Measurements from ENCODE around the gene CCDC121.

DNA sequence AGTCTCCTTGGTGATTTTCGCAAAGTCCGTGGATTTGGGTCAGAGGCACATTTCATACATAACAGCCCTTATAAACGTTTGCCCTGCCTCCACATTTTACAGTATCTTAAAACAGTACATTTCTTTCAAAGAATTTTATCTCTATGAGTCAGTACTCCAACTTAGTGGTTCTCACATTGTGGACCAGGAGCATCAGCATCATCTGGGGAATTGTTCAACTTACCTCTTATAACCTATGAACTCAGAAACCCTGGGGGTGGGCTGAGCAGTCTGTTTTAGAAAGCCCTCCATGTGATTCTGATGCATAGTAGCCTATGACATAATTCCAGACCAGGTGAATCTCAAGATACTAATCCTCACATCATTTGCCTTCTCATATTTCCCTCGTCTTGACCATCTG is 22.2 kb upstream of the CCDC121 start:
- TF ChIP-seq, protein P1, sequence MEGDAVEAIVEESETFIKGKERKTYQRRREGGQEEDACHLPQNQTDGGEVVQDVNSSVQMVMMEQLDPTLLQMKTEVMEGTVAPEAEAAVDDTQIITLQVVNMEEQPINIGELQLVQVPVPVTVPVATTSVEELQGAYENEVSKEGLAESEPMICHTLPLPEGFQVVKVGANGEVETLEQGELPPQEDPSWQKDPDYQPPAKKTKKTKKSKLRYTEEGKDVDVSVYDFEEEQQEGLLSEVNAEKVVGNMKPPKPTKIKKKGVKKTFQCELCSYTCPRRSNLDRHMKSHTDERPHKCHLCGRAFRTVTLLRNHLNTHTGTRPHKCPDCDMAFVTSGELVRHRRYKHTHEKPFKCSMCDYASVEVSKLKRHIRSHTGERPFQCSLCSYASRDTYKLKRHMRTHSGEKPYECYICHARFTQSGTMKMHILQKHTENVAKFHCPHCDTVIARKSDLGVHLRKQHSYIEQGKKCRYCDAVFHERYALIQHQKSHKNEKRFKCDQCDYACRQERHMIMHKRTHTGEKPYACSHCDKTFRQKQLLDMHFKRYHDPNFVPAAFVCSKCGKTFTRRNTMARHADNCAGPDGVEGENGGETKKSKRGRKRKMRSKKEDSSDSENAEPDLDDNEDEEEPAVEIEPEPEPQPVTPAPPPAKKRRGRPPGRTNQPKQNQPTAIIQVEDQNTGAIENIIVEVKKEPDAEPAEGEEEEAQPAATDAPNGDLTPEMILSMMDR (IDR thresholded peaks at IDR 0.05), result no peak
- TF ChIP-seq ZFX (IDR thresholded peaks at IDR 0.05; ENCODE audit: borderline replicate concordance), result no peak
